HepG2 (cell line): ENCODE measurements around the gene MADCAM1. TPM values are rescaled to one million over a fixed set of nuclear protein-coding genes. Genes with fewer than 3 reads are reported as not detected.
A peak's percentile ranks its signal among the peaks of the same experiment; 100 is the strongest.

Source experiments
- AGO2 ChIP-seq: fragments of 200-400 bp; formaldehyde crosslinking; optimal IDR thresholded peaks from 2 replicates; pipeline ENCODE3; 2017; ENCODE audit warnings: mild to moderate bottlenecking, low read depth, low read length, moderate library complexity
- ARHGAP35 ChIP-seq: sonication (generic); formaldehyde crosslinking; IDR thresholded peaks from 2 replicates; pipeline ENCODE4 v1.9.0; 2022; ENCODE audit warnings: mild to moderate bottlenecking, inconsistent platforms, moderate library complexity, missing genetic modification reagents, borderline replicate concordance
- ARNTL ChIP-seq: sonication (generic); formaldehyde crosslinking; IDR thresholded peaks from 2 replicates; pipeline ENCODE4 v1.4.0; 2020; ENCODE audit warnings: mild to moderate bottlenecking, missing genetic modification reagents
- BORCS8-MEF2B ChIP-seq: sonication (generic); formaldehyde crosslinking; IDR thresholded peaks from 2 replicates; pipeline ENCODE4 v1.8.0; 2022; ENCODE audit warnings: mild to moderate bottlenecking, missing genetic modification reagents
- KDM4B ChIP-seq: sonication (generic); formaldehyde crosslinking; IDR thresholded peaks from 2 replicates; pipeline ENCODE4 v1.4.0; 2020; ENCODE audit warnings: missing genetic modification reagents
- KLF16 ChIP-seq, 2 experiments: sonication (generic) in 1 of 2; formaldehyde crosslinking in 1 of 2; IDR thresholded peaks; 2 replicates each; pipeline versions ENCODE4 v1.6.1 to v1.8.0; 2016 to 2023; ENCODE audit warnings: missing genetic modification reagents in 2 of 2, missing compliant biosample characterization in 1 of 2
- LCORL ChIP-seq, 2 experiments: fragments of 450-650 bp in 1 of 2; sonication (generic) in 1 of 2; formaldehyde crosslinking in 1 of 2; IDR thresholded peaks; 2 replicates each; pipeline versions ENCODE4 v1.5.0 to v1.6.1; 2017 to 2020; ENCODE audit warnings: antibody characterized with exemption in 1 of 2, missing genetic modification reagents in 1 of 2
- MYC ChIP-seq: sonication (generic); formaldehyde crosslinking; IDR thresholded peaks from 2 replicates; pipeline ENCODE4 v1.9.0; 2021; ENCODE audit warnings: missing genetic modification reagents, borderline replicate concordance
- NFIB ChIP-seq: sonication (generic); formaldehyde crosslinking; IDR thresholded peaks from 2 replicates; pipeline ENCODE4 v1.9.0; 2021; ENCODE audit warnings: missing genetic modification reagents, mild to moderate bottlenecking, borderline replicate concordance
- POLR2G ChIP-seq: fragments of 200-400 bp; formaldehyde crosslinking; IDR thresholded peaks from 2 replicates; pipeline ENCODE4 v1.6.1; 2018; ENCODE audit warnings: mild to moderate bottlenecking, low read depth, low read length, moderate library complexity
- SALL1 ChIP-seq: sonication (generic); formaldehyde crosslinking; IDR thresholded peaks from 2 replicates; pipeline ENCODE4 v1.8.0; 2022; ENCODE audit warnings: mild to moderate bottlenecking, missing genetic modification reagents
- SKI ChIP-seq: fragments of 450-650 bp; IDR thresholded peaks from one replicate; pipeline ENCODE4 v1.6.1; 2018; ENCODE audit warnings: mild to moderate bottlenecking; ENCODE audit not compliant: partially characterized antibody
- SRSF1 ChIP-seq: fragments of 200-400 bp; formaldehyde crosslinking; optimal IDR thresholded peaks from 2 replicates; pipeline ENCODE3; 2017; ENCODE audit warnings: mild to moderate bottlenecking, low read depth, low read length, moderate library complexity
- TOPORS ChIP-seq: sonication (generic); formaldehyde crosslinking; IDR thresholded peaks from 2 replicates; pipeline ENCODE4 v1.8.0; 2023; ENCODE audit warnings: mild to moderate bottlenecking, missing genetic modification reagents
- XRCC5 ChIP-seq: fragments of 200-400 bp; formaldehyde crosslinking; optimal IDR thresholded peaks from 2 replicates; pipeline ENCODE3; 2017; ENCODE audit warnings: mild to moderate bottlenecking, low read length
- ZFX ChIP-seq: sonication (generic); formaldehyde crosslinking; IDR thresholded peaks from 2 replicates; pipeline ENCODE4 v1.4.0; 2020; ENCODE audit warnings: mild to moderate bottlenecking, low read depth, missing genetic modification reagents, moderate library complexity
- ZNF235 ChIP-seq: sonication (generic); formaldehyde crosslinking; IDR thresholded peaks from 2 replicates; pipeline ENCODE4 v1.8.1; 2023; ENCODE audit warnings: mild to moderate bottlenecking, missing genetic modification reagents, borderline replicate concordance
- ZNF30 ChIP-seq: sonication (generic); formaldehyde crosslinking; IDR thresholded peaks from 2 replicates; pipeline ENCODE4 v1.5.0; 2020; ENCODE audit warnings: mild to moderate bottlenecking, missing genetic modification reagents
- ZNF552 ChIP-seq: sonication (generic); formaldehyde crosslinking; IDR thresholded peaks from 2 replicates; pipeline ENCODE4 v1.9.0; 2022; ENCODE audit warnings: missing genetic modification reagents, mild to moderate bottlenecking, borderline replicate concordance
- polyA plus RNA-seq, 8 experiments: library from polyadenylated mRNA; depleted of rRNA in 3 of 8; stranded (reverse) in 7 of 8; unstranded in 1 of 8; fragments of >200 nt; fragmentation: Illumina TruSeq in 4 of 8; extraction: Trizol in 4 of 8; gene quantifications; 2 replicates each; pipeline versions ENCODE4 v1.2.1 to v1.2.3, GENCODE V29; 2011 to 2016; ENCODE audit warnings: low read depth in 4 of 8, missing spikeins in 1 of 8, mixed read lengths in 1 of 8; ENCODE audit not compliant: insufficient read depth in 1 of 8
- total RNA-seq, 5 experiments: library from RNA; depleted of rRNA; stranded (reverse); fragments of >200 nt; fragmentation: Illumina TruSeq; extraction: Trizol; gene quantifications; 2 replicates each; pipeline ENCODE4 v1.2.3, GENCODE V29; 2016; ENCODE audit warnings: low read depth in 1 of 5
- TF ChIP-seq, protein P1 (sequence below): sonication (generic); formaldehyde crosslinking; IDR thresholded peaks from 2 replicates; pipeline ENCODE4 v1.5.1; 2020; ENCODE audit warnings: mild to moderate bottlenecking, moderate library complexity, missing genetic modification reagents
- TF ChIP-seq, protein P2 (sequence below): sonication (generic); formaldehyde crosslinking; IDR thresholded peaks from 2 replicates; pipeline ENCODE4 v1.8.1; 2023; ENCODE audit warnings: missing genetic modification reagents, mild to moderate bottlenecking, borderline replicate concordance
- TF ChIP-seq, protein P3 (sequence below): sonication (generic); formaldehyde crosslinking; IDR thresholded peaks from 2 replicates; pipeline ENCODE4 v1.5.0; 2020; ENCODE audit warnings: mild to moderate bottlenecking, missing genetic modification reagents

MADCAM1 gene
- total and polyA plus RNA-seq, 2 of the 13 experiments (the other 11 are each of a cell fraction or from before 2014, with no cell fraction given), result 0.29 to 0.33 TPM

DNA sequence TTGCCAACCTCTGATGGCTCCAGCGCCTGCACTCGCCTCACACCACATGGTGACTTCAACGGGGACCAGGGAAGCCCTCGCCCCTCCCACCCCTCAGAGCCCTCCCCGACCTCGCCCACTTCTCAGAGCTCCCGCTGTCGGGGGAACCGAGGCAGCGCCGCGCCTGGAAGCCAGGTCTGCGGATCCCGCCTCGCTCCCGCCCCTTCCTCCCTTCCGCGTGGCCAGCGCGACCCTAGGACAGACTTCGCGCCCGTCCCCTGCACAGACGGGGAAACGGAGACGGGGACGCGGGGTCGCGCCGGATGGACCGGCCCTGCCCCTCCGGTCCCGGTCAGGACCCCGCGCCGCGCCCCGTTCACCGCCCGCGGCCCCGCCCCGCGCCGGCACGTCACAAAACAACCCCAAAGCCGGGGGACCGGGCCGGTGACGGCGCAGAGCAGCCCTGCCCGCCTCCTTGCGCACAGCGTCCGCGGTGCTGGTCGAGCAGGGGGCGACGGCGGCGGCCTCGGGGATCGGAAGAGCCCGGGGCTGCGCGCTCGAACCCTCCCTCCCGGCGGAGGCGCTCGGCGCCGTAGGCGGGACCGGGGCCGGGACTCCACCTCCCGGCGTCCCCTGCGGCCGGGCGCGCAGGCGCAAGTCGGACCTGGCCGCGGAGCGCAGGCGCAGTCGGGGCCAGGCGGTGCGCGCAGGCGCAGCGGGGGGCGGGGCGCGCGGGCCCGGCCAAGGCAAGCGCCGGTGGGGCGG lies 34.9 kb downstream of the MADCAM1 start (continued):
- TF ChIP-seq, protein P1, sequence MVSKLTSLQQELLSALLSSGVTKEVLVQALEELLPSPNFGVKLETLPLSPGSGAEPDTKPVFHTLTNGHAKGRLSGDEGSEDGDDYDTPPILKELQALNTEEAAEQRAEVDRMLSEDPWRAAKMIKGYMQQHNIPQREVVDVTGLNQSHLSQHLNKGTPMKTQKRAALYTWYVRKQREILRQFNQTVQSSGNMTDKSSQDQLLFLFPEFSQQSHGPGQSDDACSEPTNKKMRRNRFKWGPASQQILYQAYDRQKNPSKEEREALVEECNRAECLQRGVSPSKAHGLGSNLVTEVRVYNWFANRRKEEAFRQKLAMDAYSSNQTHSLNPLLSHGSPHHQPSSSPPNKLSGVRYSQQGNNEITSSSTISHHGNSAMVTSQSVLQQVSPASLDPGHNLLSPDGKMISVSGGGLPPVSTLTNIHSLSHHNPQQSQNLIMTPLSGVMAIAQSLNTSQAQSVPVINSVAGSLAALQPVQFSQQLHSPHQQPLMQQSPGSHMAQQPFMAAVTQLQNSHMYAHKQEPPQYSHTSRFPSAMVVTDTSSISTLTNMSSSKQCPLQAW, result peak; percentile 51; the same call in 1 of the 2 replicates
- TF ChIP-seq KDM4B (CRISPR knock-in tag), result peak; percentile 62; the same call in 1 of the 2 replicates
- TF ChIP-seq TOPORS, result peak; percentile 60; the same call in 1 of the 2 replicates
- peak; percentile 77 for TF ChIP-seq ZFX (CRISPR knock-in tag)
- peak; percentile 77 for TF ChIP-seq POLR2G
- no peak for TF ChIP-seq SKI
- no peak; the same call in 1 of the 2 replicates for TF ChIP-seq ARNTL
- TF ChIP-seq MYC, result peak; percentile 82; the same call in 1 of the 2 replicates
- TF ChIP-seq SRSF1, result peak; percentile 5
- TF ChIP-seq, protein P2, sequence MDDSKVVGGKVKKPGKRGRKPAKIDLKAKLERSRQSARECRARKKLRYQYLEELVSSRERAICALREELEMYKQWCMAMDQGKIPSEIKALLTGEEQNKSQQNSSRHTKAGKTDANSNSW (CRISPR knock-in tag), result no peak; the same call in 1 of the 2 replicates
- TF ChIP-seq XRCC5, result peak; percentile 63
- TF ChIP-seq ZNF30 (CRISPR knock-in tag), result no peak
- TF ChIP-seq, protein P3, sequence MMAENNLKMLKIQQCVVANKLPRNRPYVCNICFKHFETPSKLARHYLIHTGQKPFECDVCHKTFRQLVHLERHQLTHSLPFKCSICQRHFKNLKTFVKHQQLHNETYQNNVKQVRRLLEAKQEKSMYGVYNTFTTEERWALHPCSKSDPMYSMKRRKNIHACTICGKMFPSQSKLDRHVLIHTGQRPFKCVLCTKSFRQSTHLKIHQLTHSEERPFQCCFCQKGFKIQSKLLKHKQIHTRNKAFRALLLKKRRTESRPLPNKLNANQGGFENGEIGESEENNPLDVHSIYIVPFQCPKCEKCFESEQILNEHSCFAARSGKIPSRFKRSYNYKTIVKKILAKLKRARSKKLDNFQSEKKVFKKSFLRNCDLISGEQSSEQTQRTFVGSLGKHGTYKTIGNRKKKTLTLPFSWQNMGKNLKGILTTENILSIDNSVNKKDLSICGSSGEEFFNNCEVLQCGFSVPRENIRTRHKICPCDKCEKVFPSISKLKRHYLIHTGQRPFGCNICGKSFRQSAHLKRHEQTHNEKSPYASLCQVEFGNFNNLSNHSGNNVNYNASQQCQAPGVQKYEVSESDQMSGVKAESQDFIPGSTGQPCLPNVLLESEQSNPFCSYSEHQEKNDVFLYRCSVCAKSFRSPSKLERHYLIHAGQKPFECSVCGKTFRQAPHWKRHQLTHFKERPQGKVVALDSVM (CRISPR knock-in tag), result 0 out of 2 replicates have a peak, but pooled peaks have one; percentile 8
- TF ChIP-seq ZNF552 (CRISPR knock-in tag), result peak; percentile 71; the same call in 1 of the 2 replicates
- TF ChIP-seq SALL1 (CRISPR knock-in tag), result peak; percentile 70
- peak; percentile 70; the same call in 1 of the 2 replicates for TF ChIP-seq ZNF235 (CRISPR knock-in tag)
- TF ChIP-seq LCORL (IDR thresholded peaks at IDR 0.05), result no peak
- TF ChIP-seq LCORL (CRISPR knock-in tag; IDR thresholded peaks at IDR 0.05), result peak; percentile 46; the same call in 1 of the 2 replicates
- peak; percentile 73 for TF ChIP-seq AGO2
- peak; percentile 54; the same call in 1 of the 2 replicates for TF ChIP-seq ARHGAP35 (CRISPR knock-in tag)
- peak; percentile 93 for TF ChIP-seq BORCS8-MEF2B (CRISPR knock-in tag)
- no peak for TF ChIP-seq NFIB (CRISPR knock-in tag)
- TF ChIP-seq KLF16 (CRISPR knock-in tag; IDR thresholded peaks at IDR 0.05), result 0 out of 4 replicates have a peak, but pooled peaks of 1 of the 2 experiments have one; percentile 55
